OCI-LY7 (cell line): ENCODE results near the gene C1QC. TPM values are rescaled to one million over a fixed set of nuclear protein-coding genes. Genes with fewer than 3 reads are reported as not detected.

Source experiments
- BruUV-seq: library from RNA; stranded (reverse); fragments of 400-500 nt; replicated peaks from 2 replicates; lab custom pipeline; 2021; lab: Mats Ljungman, UMichigan
- CTCF ChIA-PET: fragments of 300-600 bp; sonication (Branson Sonifier 250); formaldehyde crosslinking; loops from one replicate; lab custom pipeline; 2022; ENCODE audit warnings: antibody characterized with exemption; ENCODE audit not compliant: unreplicated experiment; lab: Charles Lee
- POLR2A ChIA-PET: fragments of 300-600 bp; sonication (Branson Sonifier 250); formaldehyde crosslinking; loops from one replicate; lab custom pipeline; 2022; ENCODE audit warnings: antibody characterized with exemption; lab: Charles Lee
- DNase-seq: peaks from one replicate; pipeline ENCODE4 v3.0.0-alpha.2; 2015; ENCODE audit warnings: low spot score
- H2AFZ ChIP-seq: fragments of 200-600 bp; sonication (generic), shearing (Covaris generic); 2 replicates; pipeline ENCODE4 v1.6.1; 2014; ENCODE audit warnings: mild to moderate bottlenecking, antibody characterized with exemption, low read length, moderate library complexity
- H3K27ac ChIP-seq: fragments of 200-600 bp; sonication (generic); 2 replicates; pipeline ENCODE4 v1.5.1; 2014; ENCODE audit warnings: mixed run types, low read depth, mild to moderate bottlenecking, moderate library complexity, low read length, inconsistent platforms; ENCODE audit not compliant: poor library complexity, severe bottlenecking
- H3K36me3 ChIP-seq: fragments of 200-600 bp; sonication (generic); 2 replicates; pipeline ENCODE4 v1.6.1; 2014; ENCODE audit warnings: mild to moderate bottlenecking, antibody characterized with exemption, low read length, moderate library complexity, mixed read lengths; ENCODE audit not compliant: insufficient read depth
- H3K4me1 ChIP-seq: fragments of 200-600 bp; sonication (generic); 2 replicates; pipeline ENCODE4 v1.5.1; 2014; ENCODE audit warnings: mild to moderate bottlenecking, low read length; ENCODE audit not compliant: insufficient read depth, poor library complexity, severe bottlenecking
- H3K4me2 ChIP-seq: fragments of 200-600 bp; sonication (generic); 2 replicates; pipeline ENCODE4 v1.6.1; 2014; ENCODE audit warnings: mild to moderate bottlenecking, low read length
- H3K4me3 ChIP-seq: fragments of 200-600 bp; sonication (generic); 2 replicates; pipeline ENCODE4 v1.5.1; 2014; ENCODE audit warnings: mild to moderate bottlenecking, low read depth, low read length; ENCODE audit not compliant: poor library complexity, severe bottlenecking
- H3K79me2 ChIP-seq: fragments of 200-600 bp; sonication (generic); 2 replicates; pipeline ENCODE4 v1.6.1; 2016; ENCODE audit warnings: low read depth, mild to moderate bottlenecking, low read length, moderate library complexity, mixed read lengths; ENCODE audit not compliant: insufficient read depth
- H3K9me2 ChIP-seq: fragments of 200-600 bp; sonication (generic); 2 replicates; pipeline ENCODE4 v1.6.1; 2016; ENCODE audit warnings: mild to moderate bottlenecking, low read length, mixed read lengths; ENCODE audit not compliant: insufficient read depth
- H3K9me3 ChIP-seq: fragments of 200-600 bp; sonication (generic); 2 replicates; pipeline ENCODE4 v1.6.1; 2014; ENCODE audit warnings: mild to moderate bottlenecking, mixed run types, low read length, mixed read lengths
- H4K20me1 ChIP-seq: fragments of 200-600 bp; sonication (generic); 2 replicates; pipeline ENCODE4 v1.6.1; 2014; ENCODE audit warnings: mild to moderate bottlenecking, antibody characterized with exemption, low read length, moderate library complexity, mixed read lengths; ENCODE audit not compliant: insufficient read depth
- EZH2phosphoT487 ChIP-seq: fragments of 200-600 bp; sonication (generic); IDR thresholded peaks from 2 replicates; pipeline ENCODE4 v1.6.1; 2018; ENCODE audit warnings: low read depth, borderline replicate concordance, mild to moderate bottlenecking, mixed run types, antibody characterized with exemption, low read length, moderate library complexity, mixed read lengths
- intact Hi-C: fragments of 100-400 bp; cut with micrococcal nuclease; formaldehyde crosslinking; loops from one replicate; pipeline ENCODE4 v1.10.0; 2022; ENCODE audit not compliant: unreplicated experiment
- total RNA-seq, 2 experiments: library from RNA; depleted of rRNA in 1 of 2; stranded (reverse); fragments of >200 nt in 1 of 2; shearing (Covaris generic) in 1 of 2; gene quantifications; 2 replicates each; pipeline ENCODE4 v1.2.3, GENCODE V29; 2014 to 2022
- TF ChIP-seq, protein P1 (sequence below): fragments of 200-600 bp; sonication (generic); conservative IDR thresholded peaks from 2 replicates; pipeline ENCODE4 v1.5.1; 2014; ENCODE audit warnings: mild to moderate bottlenecking, antibody characterized with exemption, low read length, moderate library complexity, mixed read lengths

C1QC gene
- total RNA-seq, 2 experiments from 2014 or later: not detected

DNA sequence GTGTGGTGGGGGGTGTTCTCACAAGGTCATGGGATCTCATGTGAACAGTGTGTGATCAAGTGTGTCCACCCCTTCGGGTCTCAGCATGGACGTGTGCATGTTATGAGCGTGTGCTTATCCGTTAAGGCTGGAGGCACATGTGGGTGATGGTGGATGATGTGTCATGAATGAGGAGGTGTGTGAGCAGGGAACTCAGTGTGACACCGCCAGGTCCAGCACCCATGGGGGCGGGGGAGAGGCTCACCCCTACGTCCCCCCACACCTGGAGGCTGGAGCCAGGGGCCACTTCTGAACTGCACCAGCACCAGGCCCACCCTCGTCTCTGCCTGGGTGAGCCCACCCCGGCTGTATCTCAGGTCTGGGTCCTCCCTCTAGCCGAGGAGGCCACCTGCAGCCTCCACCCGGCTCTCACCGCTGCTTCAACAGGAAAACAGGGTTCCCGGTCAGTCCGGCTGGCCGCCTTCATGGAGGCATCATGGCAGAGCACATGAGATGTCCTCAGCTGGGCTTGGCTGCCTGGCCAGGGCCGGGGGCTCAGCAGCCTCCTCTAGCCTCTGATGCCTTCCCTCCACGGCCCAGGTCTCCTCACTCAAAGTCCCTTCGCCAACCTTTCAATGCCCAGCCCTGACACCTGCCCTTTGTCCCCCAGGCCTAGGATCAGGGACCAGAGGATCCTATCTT lies 41.2 kb upstream of the C1QC start:
- ChIA-PET CTCF (no interaction called here), POLR2A (no interaction called here)
- Histone ChIP-seq H3K79me2 (no peaks in the 10 kb centered on the region), H3K9me2 (no peaks in the 10 kb centered on the region), H2AFZ (no peak overlapping the region), H3K9me3 (no peaks in the 10 kb centered on the region), H3K4me3 (no peak overlapping the region), H3K27ac (no peak overlapping the region), H4K20me1 (no peaks in the 10 kb centered on the region), H3K4me1 (no peaks in the 10 kb centered on the region), H3K4me2 (no peak overlapping the region), H3K36me3 (no peaks in the 10 kb centered on the region)
- DNase-seq: no peak
- no peak for TF ChIP-seq EZH2phosphoT487
- TF ChIP-seq, protein P1, sequence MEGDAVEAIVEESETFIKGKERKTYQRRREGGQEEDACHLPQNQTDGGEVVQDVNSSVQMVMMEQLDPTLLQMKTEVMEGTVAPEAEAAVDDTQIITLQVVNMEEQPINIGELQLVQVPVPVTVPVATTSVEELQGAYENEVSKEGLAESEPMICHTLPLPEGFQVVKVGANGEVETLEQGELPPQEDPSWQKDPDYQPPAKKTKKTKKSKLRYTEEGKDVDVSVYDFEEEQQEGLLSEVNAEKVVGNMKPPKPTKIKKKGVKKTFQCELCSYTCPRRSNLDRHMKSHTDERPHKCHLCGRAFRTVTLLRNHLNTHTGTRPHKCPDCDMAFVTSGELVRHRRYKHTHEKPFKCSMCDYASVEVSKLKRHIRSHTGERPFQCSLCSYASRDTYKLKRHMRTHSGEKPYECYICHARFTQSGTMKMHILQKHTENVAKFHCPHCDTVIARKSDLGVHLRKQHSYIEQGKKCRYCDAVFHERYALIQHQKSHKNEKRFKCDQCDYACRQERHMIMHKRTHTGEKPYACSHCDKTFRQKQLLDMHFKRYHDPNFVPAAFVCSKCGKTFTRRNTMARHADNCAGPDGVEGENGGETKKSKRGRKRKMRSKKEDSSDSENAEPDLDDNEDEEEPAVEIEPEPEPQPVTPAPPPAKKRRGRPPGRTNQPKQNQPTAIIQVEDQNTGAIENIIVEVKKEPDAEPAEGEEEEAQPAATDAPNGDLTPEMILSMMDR: no peak
- intact Hi-C loops: no loop called here
- BruUV-seq: no TSS peak

DNA sequence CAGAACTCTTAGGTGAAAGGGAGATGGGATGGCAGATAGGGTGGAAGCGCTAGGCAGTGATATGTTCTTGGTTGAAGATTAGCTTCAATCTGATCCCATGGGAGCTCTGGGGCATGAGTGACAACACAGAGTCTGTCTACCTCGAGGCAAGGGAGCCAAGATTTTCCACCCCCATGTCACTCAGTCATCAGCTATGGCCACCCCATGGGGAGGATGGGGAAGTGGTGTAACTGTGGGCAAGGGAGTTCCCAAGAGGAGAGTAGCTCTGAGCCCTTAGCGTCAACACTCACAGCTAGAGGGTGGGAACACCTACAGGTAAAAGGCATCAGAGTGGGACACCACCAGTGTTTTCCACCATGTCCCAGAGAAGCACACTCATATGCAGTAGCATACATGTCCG lies 37.3 kb upstream of the C1QC start:
- H3K4me1 ChIP-seq: no peaks in the 10 kb centered on the region
- CTCF ChIA-PET: no interaction called here
- no peaks in the 10 kb centered on the region for H3K9me2 ChIP-seq
- H3K79me2 ChIP-seq: no peaks in the 10 kb centered on the region
- DNase-seq: no peak
- no peaks in the 10 kb centered on the region for H3K9me3 ChIP-seq
- H3K4me3 ChIP-seq: no peak overlapping the region
- TF ChIP-seq, protein P1: no peak
- TF ChIP-seq EZH2phosphoT487: no peak
- POLR2A ChIA-PET: no interaction called here
- no peak overlapping the region for H2AFZ ChIP-seq
- no TSS peak for BruUV-seq
- H3K36me3 ChIP-seq: no peaks in the 10 kb centered on the region
- intact Hi-C loops: no loop called here
- H3K27ac ChIP-seq: no peak overlapping the region
- no peaks in the 10 kb centered on the region for H4K20me1 ChIP-seq
- no peak overlapping the region for H3K4me2 ChIP-seq

DNA sequence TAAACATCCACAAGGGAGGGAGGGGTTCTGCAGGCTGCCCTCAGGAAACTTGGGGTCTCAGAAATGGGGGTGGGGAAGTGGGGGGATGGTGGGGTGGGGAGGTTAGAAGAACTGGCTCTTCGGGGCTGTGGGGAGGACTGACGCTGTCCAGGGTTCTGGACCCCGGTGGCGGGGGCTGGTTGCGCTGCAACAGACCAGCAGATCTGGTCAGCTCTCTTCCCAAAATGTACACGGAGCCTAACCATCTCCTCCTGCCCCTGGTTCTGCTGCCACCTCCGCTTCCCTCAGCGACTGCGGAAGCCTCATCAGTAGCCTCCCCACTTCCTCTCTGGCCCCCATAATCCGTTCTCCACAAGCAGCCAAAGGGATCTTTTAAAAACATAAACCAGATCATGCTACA lies 36.3 kb upstream of the C1QC start:
- ChIA-PET POLR2A (no interaction called here), CTCF (no interaction called here)
- Histone ChIP-seq H3K9me2 (no peaks in the 10 kb centered on the region), H4K20me1 (no peaks in the 10 kb centered on the region), H3K27ac (no peak overlapping the region), H2AFZ (no peak overlapping the region), H3K4me2 (no peak overlapping the region), H3K36me3 (no peaks in the 10 kb centered on the region), H3K4me1 (no peaks in the 10 kb centered on the region), H3K4me3 (no peak overlapping the region), H3K9me3 (no peaks in the 10 kb centered on the region), H3K79me2 (no peaks in the 10 kb centered on the region)
- no TSS peak for BruUV-seq
- intact Hi-C loops: no loop called here
- DNase-seq: no peak
- TF ChIP-seq EZH2phosphoT487: no peak
- TF ChIP-seq, protein P1: no peak
